Hypothalamus (tissue), 51 donors: ENCODE measurements around the gene SUZ12.
"Not testable (repeated sequence)": the region's sequence is repeated elsewhere in the genome, so short reads cannot be mapped to it uniquely, and the experiment has no call there.

ENCODE experiments used
- DNase-seq, 51 donors: peaks; one replicate each; lab custom pipeline; 2025; lab: John Stamatoyannopoulos, UW

The SUZ12 gene

DNA sequence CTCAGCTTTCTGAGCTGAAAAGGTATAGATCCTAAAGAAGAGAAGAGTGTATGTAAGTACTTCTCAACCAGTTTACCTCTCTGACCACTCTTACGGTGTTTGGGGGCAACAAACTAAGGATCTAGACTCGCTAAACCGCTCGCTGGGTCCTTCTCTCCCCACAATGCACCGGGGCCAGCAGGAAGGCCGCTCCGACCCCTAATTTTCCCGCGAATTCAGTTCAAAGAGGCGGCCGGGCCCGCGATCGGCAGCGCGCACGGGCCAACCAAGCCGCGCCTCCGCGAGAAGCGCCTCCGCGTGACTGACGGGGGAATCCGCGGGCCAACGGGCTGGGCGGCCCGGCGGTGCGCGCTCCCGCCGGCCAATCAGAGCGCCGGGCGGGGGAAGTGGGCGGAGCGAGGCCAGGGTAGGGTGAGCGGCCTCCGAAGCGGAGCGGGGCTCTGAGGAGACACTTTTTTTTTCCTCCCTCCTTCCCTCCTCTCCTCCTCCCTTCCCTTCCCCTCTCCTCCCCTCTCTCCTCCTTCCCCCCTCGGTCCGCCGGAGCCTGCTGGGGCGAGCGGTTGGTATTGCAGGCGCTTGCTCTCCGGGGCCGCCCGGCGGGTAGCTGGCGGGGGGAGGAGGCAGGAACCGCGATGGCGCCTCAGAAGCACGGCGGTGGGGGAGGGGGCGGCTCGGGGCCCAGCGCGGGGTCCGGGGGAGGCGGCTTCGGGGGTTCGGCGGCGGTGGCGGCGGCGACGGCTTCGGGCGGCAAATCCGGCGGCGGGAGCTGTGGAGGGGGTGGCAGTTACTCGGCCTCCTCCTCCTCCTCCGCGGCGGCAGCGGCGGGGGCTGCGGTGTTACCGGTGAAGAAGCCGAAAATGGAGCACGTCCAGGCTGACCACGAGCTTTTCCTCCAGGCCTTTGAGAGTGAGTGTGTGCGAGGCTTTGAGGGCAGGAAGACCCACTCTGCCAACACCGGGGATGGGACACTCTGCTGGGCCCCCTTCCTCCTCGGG is at the start of gene SUZ12:
Gene SUZ12, plus strand, starts transcription at position 393 of the 995 bp plus-strand sequence. Its CDS starts 240 bp downstream, at position 633.
- peak; percentile 21 to 91 (median 75) for DNase-seq

DNA sequence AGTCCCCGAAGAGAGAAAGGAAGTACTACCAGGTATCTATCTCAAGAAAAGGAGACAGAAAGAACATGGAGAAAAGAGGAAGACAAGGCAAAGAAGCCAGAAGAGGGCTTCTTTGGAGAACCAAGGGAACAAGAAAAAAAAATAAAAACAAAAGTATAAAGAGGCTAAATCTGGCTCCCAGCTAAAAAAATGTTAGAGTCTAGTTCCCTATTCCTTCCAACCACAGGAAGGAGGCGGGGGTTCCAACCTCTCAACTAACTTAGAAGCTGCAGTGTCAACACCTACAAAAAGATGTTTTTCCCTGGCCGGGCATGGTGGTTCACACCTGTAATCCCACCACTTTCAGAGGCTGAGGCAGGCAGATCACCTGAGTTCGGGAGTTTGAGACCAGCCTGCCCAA is 48.7 kb upstream of the SUZ12 start:
- DNase-seq: peak in 6 of 51 donors; percentile 0 to 10 (median 4)

DNA sequence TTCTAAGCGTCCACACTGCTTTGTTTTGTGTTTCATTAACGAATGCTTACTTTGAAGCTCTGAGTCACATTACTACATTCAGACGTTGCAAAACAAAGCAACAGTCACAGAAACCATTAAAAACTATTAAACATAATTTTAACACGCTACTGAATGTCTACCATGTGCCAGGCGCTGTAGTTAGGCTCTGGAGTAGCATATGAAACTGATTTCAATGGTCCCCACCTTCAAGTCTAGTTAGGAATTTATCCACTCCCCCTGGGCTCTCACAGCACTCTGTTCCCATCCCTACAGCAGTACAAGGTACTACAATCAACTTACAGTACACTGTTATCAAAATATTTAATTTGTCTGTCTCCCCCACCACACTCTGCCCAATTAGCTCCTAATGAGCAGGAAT is 35.9 kb upstream of the SUZ12 start:
- no peak for DNase-seq

DNA sequence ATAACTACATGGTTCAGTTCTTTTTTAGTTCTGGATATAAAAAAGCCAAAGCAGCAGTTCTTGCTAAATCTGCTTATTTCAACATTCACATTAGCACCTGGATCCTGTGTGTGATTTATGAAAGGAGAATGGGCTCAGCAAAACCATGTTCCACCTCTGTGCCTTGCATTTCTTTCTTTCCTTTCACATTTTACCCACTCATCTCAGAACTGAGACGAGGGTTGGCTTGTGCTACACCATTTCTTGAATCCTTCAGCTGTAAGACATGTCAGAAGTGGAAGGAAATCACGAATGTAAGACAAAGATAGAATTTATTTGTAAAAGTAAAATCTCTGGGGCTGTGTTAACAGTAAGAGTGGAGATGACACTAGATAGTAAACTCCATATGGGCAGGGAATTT is 34.1 kb upstream of the SUZ12 start:
- DNase-seq: no peak

DNA sequence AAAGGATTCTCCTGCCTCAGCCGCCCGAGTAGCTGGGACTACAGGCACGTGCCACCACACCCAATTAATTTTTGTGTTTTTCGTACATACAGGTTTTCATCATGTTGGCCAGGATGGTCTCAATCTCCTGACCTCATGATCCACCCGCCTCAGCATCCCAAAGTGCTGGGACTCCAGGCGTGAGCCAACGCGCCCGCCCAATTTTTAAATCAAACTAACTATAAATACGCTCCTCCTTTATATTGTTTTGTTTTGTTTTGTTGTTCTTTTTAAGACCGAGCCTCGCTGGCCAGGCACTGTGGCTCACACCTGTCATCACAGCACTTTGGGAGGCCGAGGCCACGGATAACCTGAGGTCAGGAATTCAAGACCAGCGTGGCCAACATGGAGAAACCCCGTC is 33.4 kb upstream of the SUZ12 start:
- DNase-seq: no peak

DNA sequence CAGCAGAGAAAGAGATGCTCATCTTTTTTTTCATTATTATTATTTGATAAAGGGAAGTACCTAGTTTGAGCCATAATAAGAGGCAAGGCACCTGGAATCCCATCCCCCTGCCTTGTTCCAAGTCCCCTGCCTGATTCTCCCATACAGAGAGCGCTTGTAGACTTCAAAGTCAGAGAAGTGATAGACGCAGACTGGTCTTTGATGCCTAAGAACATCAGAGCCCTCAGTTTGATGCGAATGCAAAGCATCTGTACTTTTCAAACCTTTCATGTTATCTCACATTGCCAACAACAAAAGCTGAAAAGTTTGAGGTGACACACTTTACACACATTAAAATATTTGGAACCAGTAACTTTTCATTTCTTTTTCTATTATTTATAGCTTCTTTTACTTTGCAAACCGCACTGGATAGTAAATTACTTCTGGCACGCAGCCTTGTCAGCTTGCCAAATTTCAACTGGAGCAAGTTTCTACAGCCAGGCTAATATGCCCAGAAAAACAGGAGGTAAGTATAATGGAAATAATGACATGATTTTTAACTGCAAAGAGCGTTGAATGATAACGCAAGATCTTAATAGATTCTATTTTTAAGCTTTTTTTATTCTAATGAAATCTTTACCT is 29.4 kb upstream of the SUZ12 start:
- DNase-seq: peak in 4 of 51 donors; percentile 0 to 14 (median 4)

DNA sequence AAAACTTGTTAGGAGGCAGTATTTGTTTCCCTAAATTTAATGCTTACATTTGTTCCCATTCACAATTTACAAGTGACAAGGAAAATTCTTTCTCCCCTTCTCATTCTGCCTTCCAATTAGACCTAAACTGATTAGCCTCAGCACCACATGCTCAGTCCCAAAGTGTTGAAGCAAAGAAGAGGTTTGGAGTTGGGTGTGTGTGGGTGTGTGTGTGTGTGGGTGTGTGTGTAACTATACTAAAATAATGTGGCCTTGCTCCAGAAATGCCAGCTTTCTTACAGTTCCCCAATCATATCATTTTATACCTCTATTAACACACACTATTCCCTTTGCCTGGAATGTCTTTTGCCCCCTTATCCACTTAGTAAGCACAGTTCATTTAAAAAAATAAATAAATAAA is 28.4 kb upstream of the SUZ12 start:
- DNase-seq: no peak

DNA sequence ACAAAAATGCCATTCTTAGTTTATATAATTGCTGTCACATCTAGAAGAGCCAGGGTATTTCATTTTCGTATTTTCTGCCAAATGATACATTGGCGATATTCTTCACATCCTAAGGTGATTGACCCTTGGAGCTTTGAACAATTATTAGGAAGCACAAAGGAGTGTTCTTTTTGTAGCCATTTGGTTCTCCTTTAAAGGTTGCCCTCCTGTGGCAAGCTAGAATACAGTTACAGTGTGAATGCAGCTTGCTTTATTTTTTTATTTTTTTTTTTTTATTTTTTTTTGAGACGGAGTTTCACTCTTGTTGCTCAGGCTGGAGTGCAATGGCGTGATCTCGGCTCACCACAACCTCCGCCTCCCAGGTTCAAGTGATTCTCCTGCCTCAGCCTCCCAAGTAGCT is 24.1 kb upstream of the SUZ12 start:
- DNase-seq: not testable (repeated sequence)

DNA sequence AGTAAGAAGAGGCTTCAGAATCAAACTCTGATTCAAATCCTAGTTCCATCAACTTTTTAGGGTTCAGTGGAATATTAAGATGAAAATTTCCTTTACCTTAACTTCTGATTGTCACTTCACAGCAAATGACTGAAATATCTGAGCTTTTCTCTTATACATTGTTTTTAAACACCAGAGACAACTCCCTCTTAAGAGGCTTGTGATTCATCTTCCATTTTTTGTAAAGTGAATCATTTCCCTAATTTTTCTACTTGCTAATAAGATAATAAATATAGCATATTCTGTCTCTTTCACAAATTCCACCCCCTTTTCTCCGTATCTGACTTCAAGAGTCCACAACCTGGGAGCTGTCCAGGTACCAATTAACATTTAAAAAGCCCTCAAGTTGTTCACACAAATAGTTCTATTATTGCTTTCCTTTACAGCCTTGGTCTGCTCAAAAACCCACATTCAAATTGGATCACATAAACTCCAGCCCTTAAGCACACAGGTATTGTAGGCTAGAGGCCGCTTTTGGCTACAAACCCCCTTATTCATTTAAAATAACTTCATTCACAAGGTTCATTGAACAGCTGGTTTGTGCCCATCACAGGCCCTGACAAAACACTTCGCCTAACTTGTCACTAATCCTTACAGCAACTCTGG is 21.2 kb upstream of the SUZ12 start:
- no peak for DNase-seq

DNA sequence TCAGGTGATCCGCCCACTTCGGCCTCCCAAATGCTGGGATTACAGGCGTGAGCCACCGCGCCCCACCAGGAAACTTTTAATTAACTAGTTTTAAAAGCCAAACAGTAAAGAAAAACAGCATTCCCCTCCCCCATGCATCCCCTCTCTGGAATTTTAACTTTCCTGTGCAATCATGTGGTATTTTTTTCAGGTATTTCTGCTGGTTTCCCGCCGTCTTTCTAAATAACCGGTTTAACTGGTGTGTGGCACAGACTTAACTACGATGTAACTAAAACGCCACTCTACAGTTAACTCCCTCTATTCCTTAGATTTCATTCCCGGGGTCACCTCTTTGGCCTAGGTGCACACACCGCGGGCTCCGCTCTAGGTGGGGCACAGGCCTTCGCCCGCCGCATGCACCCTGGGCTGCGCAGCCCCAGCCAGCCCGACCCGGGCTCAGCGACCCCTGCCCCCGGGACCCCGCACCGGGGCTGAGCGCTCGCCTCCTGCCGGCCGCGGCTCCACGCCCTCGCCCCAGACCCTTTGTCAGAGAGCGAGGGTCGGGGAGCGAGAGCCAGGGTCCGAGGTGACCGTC is 20.2 kb upstream of the SUZ12 start:
- no peak for DNase-seq

DNA sequence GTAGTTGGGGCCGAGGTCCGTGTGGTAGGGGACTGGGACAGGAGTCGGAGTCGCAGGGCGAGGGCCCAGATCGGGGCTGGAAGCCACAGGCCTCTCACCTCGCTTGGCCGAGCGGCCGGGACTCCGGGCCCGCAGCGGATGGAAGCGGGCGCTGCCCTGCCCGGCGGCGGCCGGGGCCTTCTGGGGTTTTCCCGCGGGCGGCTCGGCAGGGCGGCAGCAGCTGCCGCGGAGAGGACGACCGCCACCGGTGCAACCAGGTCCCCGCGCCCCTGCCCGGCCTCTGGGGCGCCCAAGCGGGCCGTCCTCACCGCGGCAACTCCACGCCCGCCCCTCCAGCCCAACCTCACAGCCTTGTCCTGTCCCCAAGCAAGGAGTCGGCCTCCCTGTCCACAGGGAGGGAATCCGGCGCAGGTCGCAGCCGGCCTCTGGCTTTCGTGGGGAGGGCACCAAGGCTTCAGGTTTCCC is 19.7 kb upstream of the SUZ12 start:
- no peak for DNase-seq

DNA sequence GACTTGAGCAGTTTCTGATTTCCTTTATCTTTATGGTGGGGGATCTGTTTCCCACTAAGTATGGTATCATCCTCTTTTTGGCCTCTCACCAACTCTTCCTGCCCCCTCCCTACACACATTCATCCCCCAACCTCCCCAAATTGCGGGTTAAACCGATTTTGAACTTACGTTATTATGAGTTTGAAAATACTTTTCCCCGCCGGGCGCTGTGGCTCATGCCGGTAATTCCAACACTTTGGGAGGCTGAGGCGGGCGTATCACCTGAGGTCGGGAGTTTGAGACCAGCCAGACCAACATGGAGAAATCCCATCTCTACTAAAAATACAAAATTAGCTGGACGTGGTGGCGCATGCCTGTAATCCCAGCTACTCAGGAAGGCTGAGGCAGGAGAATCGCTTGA is 19.1 kb upstream of the SUZ12 start:
- not testable (repeated sequence) for DNase-seq

DNA sequence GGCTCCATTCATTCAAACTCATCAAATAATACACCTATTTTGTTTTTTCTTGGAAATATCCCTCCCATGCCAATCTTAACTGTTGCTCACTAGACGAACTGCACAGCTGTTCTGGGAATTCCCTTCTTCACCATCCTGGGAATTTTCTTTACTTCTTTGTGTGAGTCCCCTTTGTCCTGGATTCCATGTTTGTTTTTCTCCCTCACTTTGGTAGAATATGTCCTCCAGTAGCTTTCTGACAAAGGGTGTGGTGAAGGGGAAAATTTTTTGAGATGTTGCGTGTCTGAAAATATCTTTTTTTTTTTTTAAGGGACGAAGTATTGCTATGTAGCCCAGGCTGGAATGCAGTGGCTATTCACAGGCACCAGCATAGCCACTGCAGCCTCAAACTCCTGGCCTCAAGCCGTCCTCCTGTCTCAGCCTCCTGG is 18.1 kb upstream of the SUZ12 start:
- no peak for DNase-seq

DNA sequence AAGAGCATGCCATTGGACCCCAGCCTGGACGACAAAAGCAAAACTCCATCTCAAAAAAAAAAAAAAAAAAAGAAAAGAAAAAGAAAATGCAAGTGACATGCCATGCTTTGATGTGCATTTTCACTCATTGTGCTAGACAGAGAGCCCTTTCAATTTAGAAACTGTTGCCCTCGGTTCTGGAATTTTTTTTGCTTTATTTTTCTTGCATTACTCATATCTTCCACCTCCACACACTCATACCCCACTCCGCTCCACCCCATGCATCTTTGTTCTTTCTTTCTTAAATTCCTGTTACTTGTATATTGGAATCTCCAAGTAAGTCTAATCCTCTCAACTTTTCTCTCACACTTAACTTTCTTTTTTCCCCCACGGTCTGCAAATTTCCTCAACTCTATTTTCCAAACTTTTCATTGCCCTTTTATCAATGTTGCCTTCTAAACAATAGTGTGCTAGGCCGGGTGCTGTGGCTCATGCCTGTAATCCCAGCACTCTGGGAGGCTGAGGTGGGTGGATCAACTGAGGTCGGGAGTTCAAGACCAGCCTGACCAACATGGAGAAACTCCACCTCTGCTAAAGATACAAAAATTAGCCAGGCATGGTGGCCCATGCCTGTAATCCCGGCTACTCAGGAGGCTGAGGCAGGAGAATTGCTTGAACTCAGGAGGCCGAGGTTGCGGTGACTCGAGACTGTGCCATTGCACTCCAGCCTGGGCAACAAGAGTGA is 16.8 kb upstream of the SUZ12 start:
- DNase-seq: no peak

DNA sequence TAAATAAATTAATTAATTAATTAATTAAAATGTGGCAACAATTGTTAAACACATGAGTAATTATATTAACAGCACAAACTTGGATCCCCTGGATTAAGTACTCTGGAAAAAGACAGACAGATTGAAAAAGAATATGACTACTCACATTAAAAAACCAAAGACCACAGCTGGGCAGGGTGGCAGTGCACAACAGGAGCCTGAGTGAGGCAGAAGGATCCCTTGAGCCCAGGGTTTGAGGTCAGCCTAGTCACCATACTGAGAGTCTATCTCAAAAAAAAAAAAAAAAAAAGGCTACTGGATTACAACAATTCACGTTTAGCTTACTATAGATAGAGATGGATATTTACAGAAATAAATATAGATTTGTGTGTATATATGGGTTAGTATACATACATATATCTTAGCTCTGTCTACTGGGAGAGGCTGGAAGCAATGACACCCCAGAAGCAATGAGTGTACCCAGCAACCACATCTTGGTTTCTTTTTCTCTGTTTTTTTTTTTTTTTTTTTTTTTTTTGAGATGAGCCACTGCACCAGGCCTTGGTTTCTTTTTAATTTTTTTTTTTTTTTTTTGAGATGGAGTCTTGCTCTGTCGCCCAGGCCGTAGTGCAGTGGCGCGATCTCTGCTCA is 10.6 kb upstream of the SUZ12 start:
- no peak for DNase-seq

DNA sequence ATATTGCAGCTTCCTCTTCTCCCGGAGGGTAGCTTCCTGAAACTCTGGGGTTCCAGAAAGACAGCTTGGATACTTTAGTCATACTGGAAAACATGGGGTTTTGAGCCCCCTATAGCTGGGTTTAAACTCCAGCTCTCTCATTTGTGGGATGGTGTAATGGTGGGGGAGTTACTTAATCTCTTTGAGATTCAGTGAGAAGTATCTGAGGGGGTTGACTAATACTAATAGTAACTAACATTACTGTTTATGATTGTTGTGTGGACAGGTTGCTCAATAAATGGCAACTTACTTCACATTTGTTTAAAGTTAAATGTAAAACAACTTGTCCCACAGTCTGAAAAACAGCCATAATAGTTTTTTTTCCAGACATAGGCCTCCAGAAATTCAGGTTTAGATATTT is 5.1 kb upstream of the SUZ12 start:
- no peak for DNase-seq

DNA sequence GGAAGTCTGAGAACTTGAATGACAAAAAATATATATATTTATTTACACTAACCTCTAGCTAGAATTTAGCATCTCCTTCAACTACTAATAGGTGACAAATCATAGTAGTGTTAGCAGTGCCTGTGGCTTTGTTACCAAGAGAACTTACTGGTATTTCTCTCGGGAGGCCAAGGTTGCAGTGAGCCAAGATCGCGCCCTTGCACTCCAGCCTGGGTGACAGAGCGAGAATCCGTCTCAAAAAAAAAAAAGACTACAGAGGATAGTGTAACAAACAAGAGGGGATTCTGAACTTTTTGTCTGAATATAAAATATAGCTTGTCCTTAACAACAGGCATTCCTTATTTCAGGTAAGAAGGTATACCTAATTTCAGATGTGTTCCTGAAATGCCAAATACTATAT is 1.3 kb upstream of the SUZ12 start:
- no peak for DNase-seq

DNA sequence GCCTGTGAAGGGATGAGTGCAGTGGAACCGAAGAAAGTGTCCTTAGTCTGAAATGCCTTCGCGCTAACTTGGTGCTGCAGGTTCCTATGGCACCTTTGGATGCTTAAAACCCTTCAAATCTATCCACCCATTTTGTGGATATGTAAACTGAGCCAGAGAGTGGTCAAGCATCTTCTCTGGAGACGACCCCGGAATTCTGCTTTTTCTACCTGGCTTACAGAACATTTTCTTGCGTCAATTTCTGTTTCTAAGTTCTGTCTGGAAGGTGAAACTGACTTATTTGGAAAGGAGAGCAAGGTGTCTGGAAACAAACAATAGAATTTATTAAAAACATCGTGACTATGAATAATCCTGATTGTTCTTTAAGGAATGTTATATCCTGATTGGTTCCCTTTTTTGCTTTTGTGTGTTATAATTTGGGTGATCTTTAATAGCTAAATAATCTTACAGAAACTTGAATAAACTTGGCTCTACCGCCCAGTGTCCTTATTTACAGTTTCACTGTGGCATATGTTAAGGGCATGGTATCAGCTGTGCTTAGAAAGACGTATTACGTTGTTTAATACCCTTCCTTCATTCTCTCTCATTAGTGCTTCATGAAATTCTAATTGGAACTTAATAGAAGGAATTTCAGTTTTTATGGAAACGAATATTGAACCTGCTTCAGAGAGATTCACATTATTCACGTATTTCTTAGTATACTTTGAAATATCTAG is 1.3 kb downstream of the SUZ12 start:
- not testable (repeated sequence) for DNase-seq

DNA sequence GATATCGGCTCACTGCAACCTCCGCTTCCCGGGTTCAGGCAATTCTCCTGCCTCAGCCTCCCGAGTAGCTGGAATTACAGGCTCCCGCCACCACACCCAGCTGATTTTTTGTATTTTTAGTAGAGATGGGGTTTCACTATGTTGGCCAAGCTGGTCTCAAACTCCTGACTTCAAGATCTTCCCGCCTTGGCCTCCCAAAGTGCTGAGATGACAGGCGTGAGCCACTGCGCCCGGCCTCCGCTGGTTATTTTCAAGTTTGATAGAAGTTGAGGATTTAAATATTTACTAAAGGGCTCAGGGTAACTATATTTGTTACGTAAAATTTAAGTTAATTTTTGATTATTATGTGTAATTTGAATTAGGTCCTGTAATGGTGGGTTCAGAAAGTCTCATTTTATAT is 5.1 kb downstream of the SUZ12 start:
- not testable (repeated sequence) for DNase-seq
